Measurements from ENCODE around the gene LRRC25.
"Not testable (repeated sequence)": the region's sequence is repeated elsewhere in the genome, so short reads cannot be mapped to it uniquely, and the experiment has no call there.

Gene LRRC25

DNA sequence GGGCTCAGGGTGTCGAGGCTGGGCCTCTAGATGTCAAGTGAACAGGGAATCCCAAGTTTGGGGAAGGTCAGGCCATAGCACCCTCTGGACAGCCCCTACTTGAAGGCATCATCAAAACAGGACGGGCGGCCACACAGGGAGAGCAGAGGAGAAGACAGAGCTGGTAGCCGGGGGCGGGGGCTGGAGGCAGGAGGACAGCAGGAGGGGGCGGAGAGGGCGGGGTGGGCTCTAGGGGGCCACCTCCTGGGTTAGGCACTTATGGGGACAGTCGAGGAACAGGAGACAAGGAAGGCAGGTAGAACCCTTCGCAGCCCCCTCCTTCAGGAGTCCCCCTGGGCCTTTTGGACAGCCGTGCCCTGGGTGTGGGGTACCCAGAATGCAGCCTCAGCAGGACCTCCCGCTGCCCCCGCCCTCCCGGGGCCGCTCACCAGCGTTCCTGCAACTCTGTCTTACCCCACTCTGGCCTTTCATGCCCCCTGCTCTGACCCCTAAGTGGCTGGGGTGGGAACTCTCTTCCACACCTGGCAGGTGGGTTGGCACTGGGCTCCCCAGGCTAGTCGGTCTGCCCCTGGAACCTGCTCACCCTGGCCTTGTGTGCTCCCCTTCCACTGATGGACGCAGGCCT is 27.6 kb upstream of the LRRC25 start:
- DNase-seq (ENCODE audit: low read depth): no peak

DNA sequence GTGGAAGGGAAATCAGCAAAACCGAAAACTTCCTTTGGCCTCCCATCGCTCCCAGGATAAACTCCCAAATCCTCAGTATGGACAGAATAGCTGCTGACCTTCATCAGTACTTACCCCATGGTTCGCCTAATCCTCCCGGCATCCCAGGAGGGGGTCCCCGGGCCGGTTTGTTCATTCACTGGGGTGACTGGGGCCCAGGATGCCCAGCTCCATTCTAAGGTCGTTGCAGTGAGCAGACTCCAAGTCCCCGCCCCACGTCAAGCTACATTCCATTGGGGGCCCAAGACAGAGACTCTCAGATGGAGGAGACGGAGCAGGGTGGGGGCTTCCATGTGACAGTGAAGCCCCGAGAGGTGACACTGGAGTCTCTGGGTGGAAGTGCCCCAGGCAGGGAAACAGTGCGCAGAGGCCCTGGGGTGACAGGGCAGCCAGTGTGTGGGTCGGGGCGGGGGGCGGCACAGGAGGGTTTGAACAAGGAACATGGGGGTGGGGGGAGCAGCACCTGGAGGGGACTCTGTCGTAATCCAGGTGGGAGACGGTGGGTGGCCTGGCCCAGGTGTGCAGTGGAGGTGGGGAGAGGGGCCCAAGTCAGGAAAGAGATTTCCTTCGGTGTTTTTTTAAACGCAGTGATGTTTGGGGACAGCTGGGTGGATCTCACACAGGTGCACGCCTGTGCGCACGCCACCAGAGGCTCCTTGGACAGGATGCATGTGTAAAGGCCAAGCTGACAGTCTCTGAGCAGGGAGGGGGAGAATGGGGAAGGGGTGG is 26.9 kb upstream of the LRRC25 start:
- DNase-seq (ENCODE audit: low read depth): no peak

DNA sequence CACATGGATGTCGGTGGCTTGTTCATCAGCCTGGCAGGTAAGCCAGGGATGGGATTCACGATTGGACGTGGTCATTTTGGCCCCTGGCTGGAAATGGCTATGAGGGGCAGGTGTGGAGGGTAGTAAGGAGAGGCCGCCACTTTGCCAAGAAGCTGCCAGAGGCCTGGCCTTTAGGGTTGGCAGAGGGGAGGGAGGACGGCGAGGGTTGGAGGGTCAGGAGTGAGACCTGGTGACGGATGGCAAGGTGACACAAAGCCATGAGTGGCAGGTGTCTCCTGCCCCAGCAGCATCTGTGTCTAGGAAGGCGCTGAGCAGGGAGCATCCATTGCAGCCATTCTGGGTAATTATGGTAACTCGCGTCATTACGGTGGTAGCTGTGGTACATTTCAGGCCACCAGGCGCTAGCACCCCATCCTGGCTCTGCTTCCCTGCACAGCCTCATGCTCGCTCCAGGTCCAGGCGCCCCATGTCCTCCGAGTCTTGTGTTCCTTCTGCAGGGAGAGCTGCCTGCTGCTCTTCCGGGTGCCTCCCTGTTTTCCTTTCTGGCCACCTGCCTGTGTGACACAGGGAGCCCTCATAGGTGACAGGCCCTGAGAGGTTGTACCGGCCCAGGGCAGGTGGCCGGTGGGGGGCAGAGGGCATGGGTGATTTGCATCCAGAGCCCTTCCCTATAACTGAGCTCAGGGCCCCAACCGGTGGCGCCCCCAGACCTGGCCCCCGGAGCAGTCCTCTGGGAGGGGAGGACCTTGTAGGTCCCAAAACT is 26.0 kb upstream of the LRRC25 start:
- no peak for DNase-seq (ENCODE audit: low read depth)

GRCh38 chr19:18422530-18423191 is 25.2 kb upstream of the LRRC25 start:
- DNase-seq (ENCODE audit: low read depth): no peak

DNA sequence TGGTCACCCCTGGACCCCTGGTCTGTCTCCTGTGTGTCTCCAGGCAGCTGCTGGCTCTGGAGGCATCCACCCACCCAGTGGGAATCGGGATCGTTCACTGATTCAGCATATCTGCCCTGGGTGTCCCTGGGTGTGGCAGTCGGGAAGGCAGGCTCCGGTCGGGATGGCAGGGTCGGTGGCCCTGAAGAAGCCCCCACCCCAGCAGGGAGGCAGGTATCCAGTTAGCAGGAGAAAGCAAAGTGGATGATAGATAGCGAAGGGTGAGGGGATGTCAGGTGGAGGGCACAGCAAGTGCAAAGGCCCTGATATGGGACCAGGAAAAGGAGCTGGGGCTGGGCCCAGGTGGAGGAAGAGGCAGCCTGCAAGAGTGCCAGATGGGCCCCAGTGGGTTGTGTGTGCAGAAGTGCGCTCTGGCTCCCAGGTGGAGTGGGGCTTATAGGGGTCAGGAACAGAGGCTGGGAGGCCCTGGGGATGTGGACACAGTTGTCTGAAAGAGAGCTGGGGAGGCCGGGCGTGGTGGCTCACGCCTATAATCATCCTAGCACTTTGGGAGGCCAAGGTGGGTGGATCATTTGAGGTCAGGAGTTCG is 24.0 kb upstream of the LRRC25 start:
- no peak for DNase-seq (ENCODE audit: low read depth)

GRCh38 chr19:18420930-18421329 is 23.5 kb upstream of the LRRC25 start:
- no peak for DNase-seq (ENCODE audit: low read depth)

- no peak for DNase-seq (ENCODE audit: low read depth)
Observed at GRCh38 chr19:18419699-18420460, 22.5 kb upstream of the LRRC25 start.

DNA sequence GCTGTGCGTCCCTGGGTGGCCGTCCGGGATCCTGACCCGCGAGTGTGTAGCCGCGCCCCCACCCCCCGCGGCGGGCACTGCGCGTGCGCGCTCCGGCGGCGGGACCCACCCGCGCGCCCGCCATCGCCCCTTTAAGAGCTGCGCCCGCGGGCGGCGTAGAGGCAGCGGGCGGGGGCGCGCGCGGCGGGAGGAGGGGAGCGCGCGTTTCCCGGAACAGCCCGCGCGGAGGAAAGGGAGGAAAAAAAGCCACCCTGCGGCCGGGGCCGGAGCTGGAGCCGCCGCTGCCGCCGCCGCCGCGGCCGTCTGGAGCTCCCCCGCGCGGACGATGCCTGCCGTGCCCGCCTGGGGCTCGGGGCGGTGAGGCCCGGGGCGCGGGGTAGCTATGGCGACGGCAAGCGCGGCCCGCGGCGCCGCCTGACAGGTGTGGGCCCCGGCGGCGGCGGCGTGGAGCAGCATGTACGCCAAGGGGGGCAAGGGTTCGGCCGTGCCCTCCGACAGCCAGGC is 21.8 kb upstream of the LRRC25 start, which contains the start of gene SSBP4:
Gene SSBP4, plus strand, starts transcription at position 204 of the 504 bp plus-strand sequence. Its CDS starts 251 bp downstream, at position 455.
- no peak for DNase-seq (ENCODE audit: low read depth)

GRCh38 chr19:18418483-18419194 is 21.2 kb upstream of the LRRC25 start:
- no peak for DNase-seq (ENCODE audit: low read depth)

DNA sequence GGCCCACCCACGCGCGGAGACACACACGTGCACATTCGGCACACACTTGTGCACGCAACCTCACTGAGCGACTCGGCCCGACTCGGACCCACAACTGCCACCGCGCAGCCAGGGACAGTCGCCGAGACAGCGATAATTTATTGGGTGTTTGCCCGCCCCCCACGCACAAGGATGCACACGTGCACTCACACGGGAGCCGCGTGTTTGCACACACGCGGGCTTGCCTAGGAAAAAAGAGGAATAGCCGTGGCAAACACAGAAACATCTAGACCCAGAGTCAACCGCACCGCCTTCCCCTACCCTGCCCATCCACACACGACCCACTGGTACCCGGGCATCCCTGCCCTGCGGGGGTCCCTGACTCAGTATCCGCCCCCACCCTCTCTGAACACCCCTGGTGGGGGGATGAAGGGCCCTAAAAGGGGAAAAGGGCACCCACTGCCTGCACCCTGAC is 20.6 kb upstream of the LRRC25 start:
- DNase-seq (ENCODE audit: low read depth): no peak

GRCh38 chr19:18417250-18418028 is 20.0 kb upstream of the LRRC25 start:
- no peak for DNase-seq (ENCODE audit: low read depth)

DNA sequence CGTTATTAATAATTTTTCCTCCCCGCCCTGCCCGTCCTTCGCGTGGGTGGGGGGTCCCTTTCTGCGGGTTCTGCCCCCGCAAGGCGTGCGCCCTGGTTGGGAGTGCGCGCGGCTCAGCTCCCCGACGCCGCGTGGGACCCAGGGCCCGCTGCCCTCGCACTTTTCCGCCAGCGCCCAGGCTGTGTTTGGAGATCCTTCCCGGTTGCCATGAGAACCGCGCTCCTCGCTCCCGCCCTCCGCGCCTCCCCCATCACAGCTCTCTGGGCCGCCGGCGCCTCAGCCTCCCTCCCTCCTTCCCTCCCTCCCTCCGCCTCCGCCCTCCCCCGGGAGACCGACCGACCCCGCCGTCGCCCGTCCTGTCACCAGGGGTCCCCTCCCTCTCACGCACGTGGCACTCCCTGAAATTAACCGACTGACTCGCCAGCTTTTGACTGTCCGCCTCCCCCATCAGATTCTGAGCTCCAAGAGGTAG is 19.4 kb upstream of the LRRC25 start:
- no peak for DNase-seq (ENCODE audit: low read depth)

- no peak for DNase-seq (ENCODE audit: low read depth)
Observed at GRCh38 chr19:18415178-18415867, 17.9 kb upstream of the LRRC25 start.

DNA sequence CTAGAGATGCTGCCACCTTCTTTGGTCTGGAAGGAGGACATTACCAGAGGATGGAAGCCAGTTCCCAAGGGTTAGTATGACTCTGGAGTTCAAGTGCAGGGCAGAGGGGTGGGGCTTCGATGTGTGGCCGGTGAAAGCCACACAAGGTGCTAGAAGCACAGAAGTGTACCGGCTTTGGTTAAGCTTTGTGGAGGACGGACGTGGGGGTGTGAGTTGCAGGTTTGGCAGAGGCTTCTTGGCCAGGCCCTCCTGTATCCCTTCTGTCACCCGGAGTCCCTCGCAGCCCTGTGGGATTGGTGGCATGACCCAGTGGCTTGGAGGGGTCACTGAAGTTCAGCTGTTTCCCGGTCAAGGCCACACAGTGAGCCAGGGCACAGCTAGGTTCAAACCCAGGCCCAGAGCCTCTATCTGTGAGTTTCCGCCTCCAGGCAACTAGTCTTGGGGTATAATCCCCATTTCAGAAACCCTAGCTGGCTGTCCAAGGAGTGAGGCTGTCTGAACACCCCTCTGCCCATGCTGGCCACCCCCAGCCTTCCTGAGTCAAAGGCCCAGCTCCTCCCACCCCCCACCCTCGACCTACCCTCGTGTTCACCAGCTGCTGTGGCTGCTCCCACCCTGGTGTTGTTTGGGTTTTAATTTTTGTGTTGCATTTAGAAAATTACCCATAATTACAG is 17.2 kb upstream of the LRRC25 start:
- no peak for DNase-seq (ENCODE audit: low read depth)

DNA sequence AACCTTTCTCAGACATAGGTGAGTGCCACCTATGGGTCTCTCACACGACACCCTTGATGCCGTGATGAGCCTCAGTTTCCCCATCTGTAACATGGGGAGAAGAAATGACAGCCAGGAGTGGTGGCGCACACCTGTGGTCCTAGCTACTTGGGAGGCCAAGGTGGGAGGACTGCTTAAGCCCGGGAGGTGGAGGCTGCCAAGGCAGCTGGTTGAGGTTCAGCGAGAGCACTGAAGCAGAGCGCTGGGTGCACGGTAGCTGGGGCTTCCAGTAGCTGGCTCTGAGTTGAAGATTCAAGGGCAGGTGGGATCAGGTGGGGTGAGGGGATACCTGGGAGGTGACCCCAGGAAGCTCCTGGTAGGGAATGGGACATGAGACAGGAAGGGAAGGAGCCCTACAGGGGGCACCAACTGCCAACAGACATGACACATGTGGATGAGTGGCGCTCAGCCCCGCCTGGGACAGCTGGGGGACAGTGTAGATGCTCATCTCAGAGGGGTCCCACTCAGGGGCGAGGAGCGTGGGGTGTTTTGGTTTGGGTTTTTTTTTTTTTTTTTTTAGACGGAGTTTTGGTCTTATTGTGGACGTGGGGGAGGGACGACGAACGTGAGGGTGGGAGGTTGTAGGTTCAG is 15.3 kb upstream of the LRRC25 start:
- no peak for DNase-seq (ENCODE audit: low read depth)

- DNase-seq (ENCODE audit: low read depth): no peak
Observed at GRCh38 chr19:18408053-18408476, 10.6 kb upstream of the LRRC25 start.

- DNase-seq (ENCODE audit: low read depth): no peak
Observed at GRCh38 chr19:18406749-18407148, 9.3 kb upstream of the LRRC25 start.

- not testable (repeated sequence) for DNase-seq (ENCODE audit: low read depth)
Observed at GRCh38 chr19:18405754-18406153, 8.3 kb upstream of the LRRC25 start.

Measured in stimulated activated CD8-positive, alpha-beta memory T cell treated with anti-CD3 and anti-CD28 coated beads, Interleukin-15, amount 100 ng/mL, for 1 hour (primary cell).